ENCODE data around the gene SYNDIG1L.
A peak's percentile ranks its signal among the peaks of the same experiment; 100 is the strongest.

SYNDIG1L gene

GRCh38 chr14:74400031-74400685 lies 25.9 kb downstream of the SYNDIG1L start:
- Histone ChIP-seq H4K8ac (ENCODE audit: low read depth, low read length) (no peak overlapping the region), H2AFZ (ENCODE audit: low read length) (no peak overlapping the region), H3K9ac (ENCODE audit: low read depth, low read length, poor library complexity) (no peak overlapping the region), H2AK5ac (ENCODE audit: low read depth, low read length) (peak overlapping the region; percentile 1), H3K27ac (replicated peaks; ENCODE audit: low read length) (no peak overlapping the region), H3K36me3 (replicated peaks in 1 of 2; ENCODE audit: control insufficient read depth in 2 of 2, insufficient read depth in 2 of 2, low read length in 2 of 2) (no peaks in the 10 kb centered on the region), H3K4me2 (ENCODE audit: insufficient read depth, low read length, poor library complexity, severe bottlenecking) (no peak overlapping the region), H2BK120ac (ENCODE audit: low read depth, low read length) (no peak overlapping the region), H2BK5ac (ENCODE audit: low read length) (no peak overlapping the region), H3K27me3 (ENCODE audit: control insufficient read depth in 3 of 3, insufficient read depth in 3 of 3, low read depth in 1 of 3, low read length in 3 of 3) (peaks cover 0 to 54% (median 0%) of the 10 kb centered on the region in 3 experiments), H3K14ac (ENCODE audit: low read length) (no peak overlapping the region), H3K79me1 (ENCODE audit: low read depth, low read length) (peaks cover 3% of the 10 kb centered on the region), H3K18ac (ENCODE audit: low read length) (peak overlapping the region; percentile 62), H3K9me3 (replicated peaks in 1 of 2; ENCODE audit: control insufficient read depth in 2 of 2, insufficient read depth in 1 of 2, low read depth in 1 of 2, low read length in 2 of 2) (no peaks in the 10 kb centered on the region), H3K23ac (ENCODE audit: low read depth, low read length, poor library complexity) (no peak overlapping the region), H2BK15ac (ENCODE audit: low read length) (no peak overlapping the region), H4K91ac (ENCODE audit: low read depth, low read length, poor library complexity) (no peak overlapping the region), H3K4me1 (ENCODE audit: control insufficient read depth in 2 of 2, insufficient read depth in 1 of 2, low read depth in 1 of 2, low read length in 2 of 2) (peaks cover 13 to 27% of the 10 kb centered on the region in 2 donors), H3K4ac (ENCODE audit: low read length) (no peak overlapping the region), H2BK12ac (ENCODE audit: low read length) (peak overlapping the region; percentile 79), H3K4me3 (ENCODE audit: low read length in 2 of 2) (no peak overlapping the region)
- WGBS, 2 donors (ENCODE audit: extremely low coverage in 2 of 2, insufficient read length in 2 of 2, insufficient replicate concordance in 1 of 2): no CpG with 5 or more reads among the region's 13 CpGs
- DNase-seq (ENCODE audit: low spot score): no peak

GRCh38 chr14:74395094-74395493 lies 30.9 kb downstream of the SYNDIG1L start:
- no peak overlapping the region for H2BK5ac ChIP-seq (ENCODE audit: low read length)
- no peak overlapping the region for H2BK120ac ChIP-seq (ENCODE audit: low read depth, low read length)
- DNase-seq (ENCODE audit: low spot score): no peak
- no peak overlapping the region for H3K14ac ChIP-seq (ENCODE audit: low read length)
- no peaks in the 10 kb centered on the region for H3K9me3 ChIP-seq (replicated peaks in 1 of 2; ENCODE audit: control insufficient read depth in 2 of 2, insufficient read depth in 1 of 2, low read depth in 1 of 2, low read length in 2 of 2)
- no peak overlapping the region for H3K9ac ChIP-seq (ENCODE audit: low read depth, low read length, poor library complexity)
- no peak overlapping the region for H2AK5ac ChIP-seq (ENCODE audit: low read depth, low read length)
- H2AFZ ChIP-seq (ENCODE audit: low read length): no peak overlapping the region
- H3K79me1 ChIP-seq (ENCODE audit: low read depth, low read length): no peaks in the 10 kb centered on the region
- H3K4ac ChIP-seq (ENCODE audit: low read length): no peak overlapping the region
- no peak overlapping the region for H4K8ac ChIP-seq (ENCODE audit: low read depth, low read length)
- no peak overlapping the region for H3K27ac ChIP-seq (replicated peaks; ENCODE audit: low read length)
- H3K36me3 ChIP-seq (replicated peaks in 1 of 2; ENCODE audit: control insufficient read depth in 2 of 2, insufficient read depth in 2 of 2, low read length in 2 of 2): no peaks in the 10 kb centered on the region
- no peak overlapping the region for H3K4me2 ChIP-seq (ENCODE audit: insufficient read depth, low read length, poor library complexity, severe bottlenecking)
- H3K27me3 ChIP-seq (ENCODE audit: control insufficient read depth in 3 of 3, insufficient read depth in 3 of 3, low read depth in 1 of 3, low read length in 3 of 3): peaks cover 0 to 47% (median 0%) of the 10 kb centered on the region in 3 experiments
- WGBS, 2 donors (ENCODE audit: extremely low coverage in 2 of 2, insufficient read length in 2 of 2, insufficient replicate concordance in 1 of 2): no CpG with 5 or more reads among the region's 4 CpGs
- H3K18ac ChIP-seq (ENCODE audit: low read length): peak overlapping the region; percentile 38
- peak overlapping the region; percentile 11 for H4K91ac ChIP-seq (ENCODE audit: low read depth, low read length, poor library complexity)
- H3K4me1 ChIP-seq (ENCODE audit: control insufficient read depth in 2 of 2, insufficient read depth in 1 of 2, low read depth in 1 of 2, low read length in 2 of 2): peaks cover 0 to 8% of the 10 kb centered on the region in 2 donors
- peak overlapping the region; percentile 19 for H2BK15ac ChIP-seq (ENCODE audit: low read length)
- H2BK12ac ChIP-seq (ENCODE audit: low read length): no peak overlapping the region
- H3K4me3 ChIP-seq (ENCODE audit: low read length in 2 of 2): no peak overlapping the region
- H3K23ac ChIP-seq (ENCODE audit: low read depth, low read length, poor library complexity): no peak overlapping the region

GRCh38 chr14:74394549-74394948 lies 31.5 kb downstream of the SYNDIG1L start:
- no CpG with 5 or more reads among the region's 2 CpGs for WGBS, 2 donors (ENCODE audit: extremely low coverage in 2 of 2, insufficient read length in 2 of 2, insufficient replicate concordance in 1 of 2)
- Histone ChIP-seq H4K8ac (ENCODE audit: low read depth, low read length) (no peak overlapping the region), H2AK5ac (ENCODE audit: low read depth, low read length) (no peak overlapping the region), H2BK15ac (ENCODE audit: low read length) (peak overlapping the region; percentile 19), H3K18ac (ENCODE audit: low read length) (peak overlapping the region; percentile 17), H3K9me3 (replicated peaks in 1 of 2; ENCODE audit: control insufficient read depth in 2 of 2, insufficient read depth in 1 of 2, low read depth in 1 of 2, low read length in 2 of 2) (no peaks in the 10 kb centered on the region), H3K14ac (ENCODE audit: low read length) (no peak overlapping the region), H2AFZ (ENCODE audit: low read length) (no peak overlapping the region), H3K36me3 (replicated peaks in 1 of 2; ENCODE audit: control insufficient read depth in 2 of 2, insufficient read depth in 2 of 2, low read length in 2 of 2) (no peaks in the 10 kb centered on the region), H3K9ac (ENCODE audit: low read depth, low read length, poor library complexity) (no peak overlapping the region), H3K23ac (ENCODE audit: low read depth, low read length, poor library complexity) (no peak overlapping the region), H2BK120ac (ENCODE audit: low read depth, low read length) (no peak overlapping the region), H3K4ac (ENCODE audit: low read length) (no peak overlapping the region), H3K4me1 (ENCODE audit: control insufficient read depth in 2 of 2, insufficient read depth in 1 of 2, low read depth in 1 of 2, low read length in 2 of 2) (peaks cover 1 to 14% of the 10 kb centered on the region in 2 donors), H3K27ac (replicated peaks; ENCODE audit: low read length) (no peak overlapping the region), H3K79me1 (ENCODE audit: low read depth, low read length) (no peaks in the 10 kb centered on the region), H4K91ac (ENCODE audit: low read depth, low read length, poor library complexity) (no peak overlapping the region), H2BK5ac (ENCODE audit: low read length) (no peak overlapping the region), H2BK12ac (ENCODE audit: low read length) (no peak overlapping the region), H3K4me2 (ENCODE audit: insufficient read depth, low read length, poor library complexity, severe bottlenecking) (no peak overlapping the region), H3K27me3 (ENCODE audit: control insufficient read depth in 3 of 3, insufficient read depth in 3 of 3, low read depth in 1 of 3, low read length in 3 of 3) (peaks cover 0 to 42% (median 0%) of the 10 kb centered on the region in 3 experiments), H3K4me3 (ENCODE audit: low read length in 2 of 2) (no peak overlapping the region)
- DNase-seq (ENCODE audit: low spot score): no peak

GRCh38 chr14:74392616-74393570 lies 33.1 kb downstream of the SYNDIG1L start:
- no peak overlapping the region for H2BK12ac ChIP-seq (ENCODE audit: low read length)
- H3K79me1 ChIP-seq (ENCODE audit: low read depth, low read length): no peaks in the 10 kb centered on the region
- H3K18ac ChIP-seq (ENCODE audit: low read length): peak overlapping the region; percentile 68
- WGBS, 2 donors (ENCODE audit: extremely low coverage in 2 of 2, insufficient read length in 2 of 2, insufficient replicate concordance in 1 of 2): no CpG with 5 or more reads among the region's 16 CpGs
- H2AK5ac ChIP-seq (ENCODE audit: low read depth, low read length): no peak overlapping the region
- H2AFZ ChIP-seq (ENCODE audit: low read length): no peak overlapping the region
- H4K8ac ChIP-seq (ENCODE audit: low read depth, low read length): no peak overlapping the region
- no peak overlapping the region for H2BK15ac ChIP-seq (ENCODE audit: low read length)
- H4K91ac ChIP-seq (ENCODE audit: low read depth, low read length, poor library complexity): no peak overlapping the region
- no peak overlapping the region for H3K4me3 ChIP-seq (ENCODE audit: low read length in 2 of 2)
- H3K27me3 ChIP-seq (ENCODE audit: control insufficient read depth in 3 of 3, insufficient read depth in 3 of 3, low read depth in 1 of 3, low read length in 3 of 3): peaks cover 0 to 29% (median 0%) of the 10 kb centered on the region in 3 experiments
- H3K4ac ChIP-seq (ENCODE audit: low read length): no peak overlapping the region
- no peak overlapping the region for H3K23ac ChIP-seq (ENCODE audit: low read depth, low read length, poor library complexity)
- H3K9me3 ChIP-seq (replicated peaks in 1 of 2; ENCODE audit: control insufficient read depth in 2 of 2, insufficient read depth in 1 of 2, low read depth in 1 of 2, low read length in 2 of 2): no peaks in the 10 kb centered on the region
- no peak overlapping the region for H3K14ac ChIP-seq (ENCODE audit: low read length)
- H2BK5ac ChIP-seq (ENCODE audit: low read length): no peak overlapping the region
- no peak overlapping the region for H3K27ac ChIP-seq (replicated peaks; ENCODE audit: low read length)
- H2BK120ac ChIP-seq (ENCODE audit: low read depth, low read length): no peak overlapping the region
- DNase-seq (ENCODE audit: low spot score): no peak
- peaks cover 3 to 14% of the 10 kb centered on the region in 2 donors for H3K4me1 ChIP-seq (ENCODE audit: control insufficient read depth in 2 of 2, insufficient read depth in 1 of 2, low read depth in 1 of 2, low read length in 2 of 2)
- no peaks in the 10 kb centered on the region for H3K36me3 ChIP-seq (replicated peaks in 1 of 2; ENCODE audit: control insufficient read depth in 2 of 2, insufficient read depth in 2 of 2, low read length in 2 of 2)
- no peak overlapping the region for H3K4me2 ChIP-seq (ENCODE audit: insufficient read depth, low read length, poor library complexity, severe bottlenecking)
- no peak overlapping the region for H3K9ac ChIP-seq (ENCODE audit: low read depth, low read length, poor library complexity)
